GM18499 (cell line): ENCODE results near the gene ZBTB11.
"Not testable (repeated sequence)": the region's sequence is repeated elsewhere in the genome, so short reads cannot be mapped to it uniquely, and the experiment has no call there.

ENCODE experiments used
- ATAC-seq: cut with Tn5 transposase; IDR thresholded peaks from one replicate; pipeline ENCODE4 v1.9.1; 2021; ENCODE audit warnings: moderate number of reproducible peaks; ENCODE audit not compliant: insufficient read depth, unreplicated experiment

The ZBTB11 gene

GRCh38 chr3:101693540-101693939 lies 16.6 kb upstream of the ZBTB11 start:
- ATAC-seq, result not testable (repeated sequence)

GRCh38 chr3:101691685-101692671 lies 15.0 kb upstream of the ZBTB11 start:
- not testable (repeated sequence) for ATAC-seq

- peak; percentile 41 for ATAC-seq
Measured at GRCh38 chr3:101690972-101691371, 14.0 kb upstream of the ZBTB11 start.

- ATAC-seq, result no peak
Measured at GRCh38 chr3:101689286-101689685, 12.4 kb upstream of the ZBTB11 start.

- ATAC-seq, result no peak
Measured at GRCh38 chr3:101687142-101687931, 10.4 kb upstream of the ZBTB11 start.

- no peak for ATAC-seq
Measured at GRCh38 chr3:101685870-101686307, 9.0 kb upstream of the ZBTB11 start.

GRCh38 chr3:101685050-101685400 lies 8.1 kb upstream of the ZBTB11 start:
- no peak for ATAC-seq

- no peak for ATAC-seq
Measured at GRCh38 chr3:101680466-101680865, 3.5 kb upstream of the ZBTB11 start.

GRCh38 chr3:101678837-101679236 lies 1.9 kb upstream of the ZBTB11 start:
- ATAC-seq, result not testable (repeated sequence)

- ATAC-seq, result no peak
Measured at GRCh38 chr3:101677436-101678286, 729 bp upstream of the ZBTB11 start.

- peak; percentile 53 for ATAC-seq
Measured at GRCh38 chr3:101676216-101676764, 642 bp downstream of the ZBTB11 start.

- no peak for ATAC-seq
Measured at GRCh38 chr3:101675709-101676215, 1.2 kb downstream of the ZBTB11 start.

GRCh38 chr3:101674518-101674917 lies 2.4 kb downstream of the ZBTB11 start:
- no peak for ATAC-seq

GRCh38 chr3:101673953-101674352 lies 3.0 kb downstream of the ZBTB11 start:
- ATAC-seq, result no peak

- no peak for ATAC-seq
Measured at GRCh38 chr3:101671014-101671413, 5.9 kb downstream of the ZBTB11 start.

GRCh38 chr3:101667844-101668243 lies 9.1 kb downstream of the ZBTB11 start:
- no peak for ATAC-seq

- no peak for ATAC-seq
Measured at GRCh38 chr3:101667331-101667730, 9.6 kb downstream of the ZBTB11 start.

- ATAC-seq, result no peak
Measured at GRCh38 chr3:101665851-101666250, 11.1 kb downstream of the ZBTB11 start.

GRCh38 chr3:101665357-101665756 lies 11.6 kb downstream of the ZBTB11 start:
- no peak for ATAC-seq

GRCh38 chr3:101660714-101661113 lies 16.2 kb downstream of the ZBTB11 start:
- no peak for ATAC-seq
